ENCODE results near the gene MANF. TPM values are rescaled to one million over a fixed set of nuclear protein-coding genes. Genes with fewer than 3 reads are reported as not detected.

MANF gene
- total and polyA plus RNA-seq, 2 donors from 2014 or later = 96.5 to 224 TPM

DNA sequence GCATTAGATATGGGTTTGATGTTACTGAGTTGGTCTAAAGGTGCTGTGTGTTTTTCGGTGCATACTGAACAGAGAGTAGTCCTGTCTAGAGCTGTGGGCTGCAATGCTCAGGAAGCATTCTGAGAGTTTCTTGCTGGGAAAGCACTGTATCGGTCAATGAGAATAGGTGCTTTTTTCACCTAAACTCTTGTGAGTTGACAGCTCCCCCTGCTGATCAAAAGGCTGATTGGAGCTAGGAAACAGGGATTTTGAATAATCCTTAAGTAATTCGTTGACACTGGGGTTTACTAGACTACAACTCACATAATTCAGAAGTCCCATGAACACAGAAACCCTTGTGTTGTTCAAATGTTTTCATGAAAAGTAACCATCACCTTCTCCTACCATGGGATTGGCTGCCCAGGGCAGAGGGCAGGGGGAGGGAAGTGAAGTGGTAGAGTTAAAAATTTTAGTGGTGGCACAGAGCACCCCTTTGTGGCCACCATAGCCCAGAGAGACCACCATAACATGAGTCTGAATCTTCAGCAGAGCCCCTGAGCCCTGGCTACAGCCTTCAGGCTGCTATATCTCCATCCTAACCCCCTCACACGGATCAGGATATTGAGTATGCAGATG, 13.0 kb upstream of the MANF start:
- TF ChIP-seq, protein P1, sequence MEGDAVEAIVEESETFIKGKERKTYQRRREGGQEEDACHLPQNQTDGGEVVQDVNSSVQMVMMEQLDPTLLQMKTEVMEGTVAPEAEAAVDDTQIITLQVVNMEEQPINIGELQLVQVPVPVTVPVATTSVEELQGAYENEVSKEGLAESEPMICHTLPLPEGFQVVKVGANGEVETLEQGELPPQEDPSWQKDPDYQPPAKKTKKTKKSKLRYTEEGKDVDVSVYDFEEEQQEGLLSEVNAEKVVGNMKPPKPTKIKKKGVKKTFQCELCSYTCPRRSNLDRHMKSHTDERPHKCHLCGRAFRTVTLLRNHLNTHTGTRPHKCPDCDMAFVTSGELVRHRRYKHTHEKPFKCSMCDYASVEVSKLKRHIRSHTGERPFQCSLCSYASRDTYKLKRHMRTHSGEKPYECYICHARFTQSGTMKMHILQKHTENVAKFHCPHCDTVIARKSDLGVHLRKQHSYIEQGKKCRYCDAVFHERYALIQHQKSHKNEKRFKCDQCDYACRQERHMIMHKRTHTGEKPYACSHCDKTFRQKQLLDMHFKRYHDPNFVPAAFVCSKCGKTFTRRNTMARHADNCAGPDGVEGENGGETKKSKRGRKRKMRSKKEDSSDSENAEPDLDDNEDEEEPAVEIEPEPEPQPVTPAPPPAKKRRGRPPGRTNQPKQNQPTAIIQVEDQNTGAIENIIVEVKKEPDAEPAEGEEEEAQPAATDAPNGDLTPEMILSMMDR (IDR thresholded peaks at IDR 0.05; ENCODE audit: borderline replicate concordance, extremely low read depth, insufficient read depth) = peak; percentile 80
- DNase-seq (peak; percentile 15 to 87 (median 76)), FAIRE-seq (peak; percentile 63)
- no peak overlapping the region for H3K9ac ChIP-seq (ENCODE audit: low read length in 3 of 3)
- H3K4me3 ChIP-seq (ENCODE audit: low read length in 3 of 3) = no peak overlapping the region
- no peaks in the 10 kb centered on the region for H3K27me3 ChIP-seq (ENCODE audit: control insufficient read depth, insufficient read depth, low read length)
- H3K36me3 ChIP-seq (ENCODE audit: control insufficient read depth in 2 of 3, insufficient read depth in 3 of 3, low read length in 3 of 3) = no peaks in the 10 kb centered on the region
- intact Hi-C loops (cut with DNase I) = loop anchor here (10.0 kb wide), 2 partner anchors 267 to 747 kb away; no protein-coding TSS in a partner anchor
- H3K4me1 ChIP-seq (ENCODE audit: control insufficient read depth in 2 of 3, insufficient read depth in 2 of 3, low read depth in 1 of 3, low read length in 3 of 3) = no peaks in the 10 kb centered on the region
- H3K9me3 ChIP-seq (ENCODE audit: control insufficient read depth in 2 of 3, insufficient read depth in 1 of 3, low read length in 3 of 3) = no peaks in the 10 kb centered on the region
- no peak overlapping the region for H3K27ac ChIP-seq (ENCODE audit: low read depth in 2 of 2, low read length in 2 of 2)

DNA sequence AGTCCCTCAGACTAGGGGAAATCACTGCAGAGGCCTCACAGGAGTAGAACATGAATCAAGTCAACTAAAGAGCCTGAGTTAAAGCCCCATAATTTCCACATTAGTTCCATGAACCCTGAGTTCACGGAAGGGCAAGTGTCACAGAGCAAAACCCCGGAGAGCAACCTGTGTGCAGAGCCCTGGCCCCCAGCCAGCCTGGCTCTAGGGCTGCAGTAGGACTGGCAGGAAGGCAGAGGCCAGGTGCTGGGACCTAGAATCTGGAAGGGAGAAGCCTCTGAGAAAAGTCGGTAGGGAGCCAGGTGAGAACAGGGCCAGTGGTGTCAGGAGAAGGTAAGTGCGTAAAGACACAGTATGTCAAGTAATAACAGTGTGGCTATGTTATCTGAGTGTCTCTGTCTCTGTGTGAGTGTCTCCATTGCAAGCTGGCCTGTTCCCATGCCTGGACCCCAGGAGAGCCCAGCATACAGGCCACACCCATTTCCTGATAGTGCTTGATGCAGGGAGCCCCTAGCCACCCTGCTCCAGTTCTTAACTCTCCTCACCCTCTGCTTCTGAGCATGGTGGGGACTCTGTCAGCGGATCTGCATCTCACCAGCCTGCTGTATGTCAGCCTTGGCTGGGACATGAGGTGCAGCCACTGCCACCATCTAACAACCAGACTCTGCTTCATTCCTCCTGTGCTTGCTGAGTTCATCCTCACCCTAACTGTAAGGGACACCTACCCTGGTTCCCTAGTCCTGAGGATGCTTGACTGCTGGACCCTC, 11.3 kb upstream of the MANF start:
- peak in 1 of 5 donors; percentile 32 for DNase-seq
- no peaks in the 10 kb centered on the region for H3K9me3 ChIP-seq (ENCODE audit: control insufficient read depth in 2 of 3, insufficient read depth in 1 of 3, low read length in 3 of 3)
- TF ChIP-seq, protein P1 (IDR thresholded peaks at IDR 0.05; ENCODE audit: borderline replicate concordance, extremely low read depth, insufficient read depth) = no peak
- H3K9ac ChIP-seq (ENCODE audit: low read length in 3 of 3) = no peak overlapping the region
- no peak overlapping the region for H3K27ac ChIP-seq (ENCODE audit: low read depth in 2 of 2, low read length in 2 of 2)
- H3K4me1 ChIP-seq (ENCODE audit: control insufficient read depth in 2 of 3, insufficient read depth in 2 of 3, low read depth in 1 of 3, low read length in 3 of 3) = no peaks in the 10 kb centered on the region
- H3K4me3 ChIP-seq (ENCODE audit: low read length in 3 of 3) = no peak overlapping the region
- H3K27me3 ChIP-seq (ENCODE audit: control insufficient read depth, insufficient read depth, low read length) = no peaks in the 10 kb centered on the region
- H3K36me3 ChIP-seq (ENCODE audit: control insufficient read depth in 2 of 3, insufficient read depth in 3 of 3, low read length in 3 of 3) = no peaks in the 10 kb centered on the region
- no peak for FAIRE-seq
- intact Hi-C loops (cut with DNase I) = loop anchor here (10.0 kb wide), 2 partner anchors 269 to 749 kb away; no protein-coding TSS in a partner anchor

DNA sequence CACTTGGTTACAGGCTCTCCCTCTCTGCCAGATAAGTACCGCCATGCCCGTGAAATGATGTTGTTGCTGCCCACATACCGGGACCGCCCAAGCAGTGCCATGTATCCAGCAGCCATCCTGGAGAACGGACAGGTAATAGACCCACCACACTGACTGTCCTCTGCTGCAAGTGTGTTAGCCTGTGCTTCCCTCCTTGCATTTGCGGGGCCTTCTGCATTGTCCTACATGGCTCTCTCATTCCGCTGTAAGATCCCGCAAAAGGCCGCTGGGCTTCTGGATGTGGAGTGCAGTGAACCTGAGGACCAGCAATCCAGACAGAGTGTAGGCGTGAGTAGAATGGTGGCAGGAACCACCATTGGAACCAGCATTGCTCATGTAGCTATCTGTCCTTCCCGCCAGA, 10.6 kb upstream of the MANF start:
- no peaks in the 10 kb centered on the region for H3K27me3 ChIP-seq (ENCODE audit: control insufficient read depth, insufficient read depth, low read length)
- intact Hi-C loops (cut with DNase I) = loop anchor here (10.0 kb wide), 2 partner anchors 270 to 750 kb away; no protein-coding TSS in a partner anchor
- no peak for FAIRE-seq
- H3K4me1 ChIP-seq (ENCODE audit: control insufficient read depth in 2 of 3, insufficient read depth in 2 of 3, low read depth in 1 of 3, low read length in 3 of 3) = no peaks in the 10 kb centered on the region
- peak in 1 of 5 donors; percentile 35 for DNase-seq
- no peak overlapping the region for H3K9ac ChIP-seq (ENCODE audit: low read length in 3 of 3)
- TF ChIP-seq, protein P1 (IDR thresholded peaks at IDR 0.05; ENCODE audit: borderline replicate concordance, extremely low read depth, insufficient read depth) = no peak
- H3K9me3 ChIP-seq (ENCODE audit: control insufficient read depth in 2 of 3, insufficient read depth in 1 of 3, low read length in 3 of 3) = no peaks in the 10 kb centered on the region
- H3K27ac ChIP-seq (ENCODE audit: low read depth in 2 of 2, low read length in 2 of 2) = no peak overlapping the region
- no peak overlapping the region for H3K4me3 ChIP-seq (ENCODE audit: low read length in 3 of 3)
- no peaks in the 10 kb centered on the region for H3K36me3 ChIP-seq (ENCODE audit: control insufficient read depth in 2 of 3, insufficient read depth in 3 of 3, low read length in 3 of 3)

All from kidney (tissue), 14 donors.